WTC11 (cell line): ENCODE results near the gene CACNA2D3.

Source experiments
- ATF3 ChIP-seq: sonication (generic); formaldehyde crosslinking; conservative IDR thresholded peaks from 2 replicates; pipeline ENCODE4 v1.8.1; 2022; ENCODE audit warnings: mild to moderate bottlenecking, missing genetic modification reagents
- CTCF ChIP-seq: fragments of 200-600 bp; IDR thresholded peaks from 2 replicates; pipeline ENCODE4 v1.8.0; 2022; ENCODE audit warnings: antibody characterized with exemption
- ETV6 ChIP-seq: sonication (generic); formaldehyde crosslinking; IDR thresholded peaks from 2 replicates; pipeline ENCODE4 v1.8.1; 2022; ENCODE audit warnings: mild to moderate bottlenecking, missing genetic modification reagents
- JUN ChIP-seq: sonication (generic); formaldehyde crosslinking; IDR thresholded peaks from 2 replicates; pipeline ENCODE4 v1.8.0; 2023; ENCODE audit warnings: mild to moderate bottlenecking, missing genetic modification reagents
- ZNF416 ChIP-seq: fragments of 250-450 bp; sonication (Bioruptor Pico); IDR thresholded peaks from 2 replicates; pipeline ENCODE4 v1.9.0; 2021; ENCODE audit warnings: mild to moderate bottlenecking, inconsistent platforms
- TF ChIP-seq, protein P1 (sequence below): sonication (generic); formaldehyde crosslinking; IDR thresholded peaks from 2 replicates; pipeline ENCODE4 v1.8.0; 2022; ENCODE audit warnings: missing genetic modification reagents
- TF ChIP-seq, protein P2 (sequence below): sonication (generic); formaldehyde crosslinking; IDR thresholded peaks from 2 replicates; pipeline ENCODE4 v1.8.0; 2023; ENCODE audit warnings: mild to moderate bottlenecking, missing genetic modification reagents
- TF ChIP-seq, protein P3 (sequence below): sonication (generic); formaldehyde crosslinking; IDR thresholded peaks from 2 replicates; pipeline ENCODE4 v1.8.1; 2023; ENCODE audit warnings: mild to moderate bottlenecking, missing genetic modification reagents

DNA sequence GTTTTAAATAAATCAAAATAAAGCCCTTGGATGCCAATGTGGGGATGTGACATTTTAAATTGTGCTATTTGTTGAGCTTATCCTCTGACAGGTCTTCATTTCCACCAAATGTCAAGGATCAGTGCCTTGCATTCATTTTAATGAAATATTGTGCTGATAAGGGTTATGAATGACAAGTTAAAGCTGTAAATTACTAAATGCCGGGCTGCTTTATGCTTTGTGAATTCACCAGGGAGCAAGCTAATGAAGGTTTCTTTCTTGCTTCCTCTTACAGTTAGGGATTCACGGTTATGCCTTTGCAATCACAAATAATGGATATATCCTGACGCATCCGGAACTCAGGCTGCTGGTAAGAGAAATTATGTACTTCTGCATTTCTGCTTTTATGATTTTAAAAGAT lies 723.8 kb downstream of the CACNA2D3 start:
- TF ChIP-seq CTCF (no peak), ZNF416 (no peak), ETV6 (CRISPR knock-in tag) (no peak), ATF3 (CRISPR knock-in tag) (no peak), JUN (CRISPR knock-in tag) (no peak)
- TF ChIP-seq, protein P1, sequence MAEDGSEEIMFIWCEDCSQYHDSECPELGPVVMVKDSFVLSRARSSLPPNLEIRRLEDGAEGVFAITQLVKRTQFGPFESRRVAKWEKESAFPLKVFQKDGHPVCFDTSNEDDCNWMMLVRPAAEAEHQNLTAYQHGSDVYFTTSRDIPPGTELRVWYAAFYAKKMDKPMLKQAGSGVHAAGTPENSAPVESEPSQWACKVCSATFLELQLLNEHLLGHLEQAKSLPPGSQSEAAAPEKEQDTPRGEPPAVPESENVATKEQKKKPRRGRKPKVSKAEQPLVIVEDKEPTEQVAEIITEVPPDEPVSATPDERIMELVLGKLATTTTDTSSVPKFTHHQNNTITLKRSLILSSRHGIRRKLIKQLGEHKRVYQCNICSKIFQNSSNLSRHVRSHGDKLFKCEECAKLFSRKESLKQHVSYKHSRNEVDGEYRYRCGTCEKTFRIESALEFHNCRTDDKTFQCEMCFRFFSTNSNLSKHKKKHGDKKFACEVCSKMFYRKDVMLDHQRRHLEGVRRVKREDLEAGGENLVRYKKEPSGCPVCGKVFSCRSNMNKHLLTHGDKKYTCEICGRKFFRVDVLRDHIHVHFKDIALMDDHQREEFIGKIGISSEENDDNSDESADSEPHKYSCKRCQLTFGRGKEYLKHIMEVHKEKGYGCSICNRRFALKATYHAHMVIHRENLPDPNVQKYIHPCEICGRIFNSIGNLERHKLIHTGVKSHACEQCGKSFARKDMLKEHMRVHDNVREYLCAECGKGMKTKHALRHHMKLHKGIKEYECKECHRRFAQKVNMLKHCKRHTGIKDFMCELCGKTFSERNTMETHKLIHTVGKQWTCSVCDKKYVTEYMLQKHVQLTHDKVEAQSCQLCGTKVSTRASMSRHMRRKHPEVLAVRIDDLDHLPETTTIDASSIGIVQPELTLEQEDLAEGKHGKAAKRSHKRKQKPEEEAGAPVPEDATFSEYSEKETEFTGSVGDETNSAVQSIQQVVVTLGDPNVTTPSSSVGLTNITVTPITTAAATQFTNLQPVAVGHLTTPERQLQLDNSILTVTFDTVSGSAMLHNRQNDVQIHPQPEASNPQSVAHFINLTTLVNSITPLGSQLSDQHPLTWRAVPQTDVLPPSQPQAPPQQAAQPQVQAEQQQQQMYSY (CRISPR knock-in tag), result no peak
- TF ChIP-seq, protein P2, sequence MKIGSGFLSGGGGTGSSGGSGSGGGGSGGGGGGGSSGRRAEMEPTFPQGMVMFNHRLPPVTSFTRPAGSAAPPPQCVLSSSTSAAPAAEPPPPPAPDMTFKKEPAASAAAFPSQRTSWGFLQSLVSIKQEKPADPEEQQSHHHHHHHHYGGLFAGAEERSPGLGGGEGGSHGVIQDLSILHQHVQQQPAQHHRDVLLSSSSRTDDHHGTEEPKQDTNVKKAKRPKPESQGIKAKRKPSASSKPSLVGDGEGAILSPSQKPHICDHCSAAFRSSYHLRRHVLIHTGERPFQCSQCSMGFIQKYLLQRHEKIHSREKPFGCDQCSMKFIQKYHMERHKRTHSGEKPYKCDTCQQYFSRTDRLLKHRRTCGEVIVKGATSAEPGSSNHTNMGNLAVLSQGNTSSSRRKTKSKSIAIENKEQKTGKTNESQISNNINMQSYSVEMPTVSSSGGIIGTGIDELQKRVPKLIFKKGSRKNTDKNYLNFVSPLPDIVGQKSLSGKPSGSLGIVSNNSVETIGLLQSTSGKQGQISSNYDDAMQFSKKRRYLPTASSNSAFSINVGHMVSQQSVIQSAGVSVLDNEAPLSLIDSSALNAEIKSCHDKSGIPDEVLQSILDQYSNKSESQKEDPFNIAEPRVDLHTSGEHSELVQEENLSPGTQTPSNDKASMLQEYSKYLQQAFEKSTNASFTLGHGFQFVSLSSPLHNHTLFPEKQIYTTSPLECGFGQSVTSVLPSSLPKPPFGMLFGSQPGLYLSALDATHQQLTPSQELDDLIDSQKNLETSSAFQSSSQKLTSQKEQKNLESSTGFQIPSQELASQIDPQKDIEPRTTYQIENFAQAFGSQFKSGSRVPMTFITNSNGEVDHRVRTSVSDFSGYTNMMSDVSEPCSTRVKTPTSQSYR (CRISPR knock-in tag), result no peak
- TF ChIP-seq, protein P3, sequence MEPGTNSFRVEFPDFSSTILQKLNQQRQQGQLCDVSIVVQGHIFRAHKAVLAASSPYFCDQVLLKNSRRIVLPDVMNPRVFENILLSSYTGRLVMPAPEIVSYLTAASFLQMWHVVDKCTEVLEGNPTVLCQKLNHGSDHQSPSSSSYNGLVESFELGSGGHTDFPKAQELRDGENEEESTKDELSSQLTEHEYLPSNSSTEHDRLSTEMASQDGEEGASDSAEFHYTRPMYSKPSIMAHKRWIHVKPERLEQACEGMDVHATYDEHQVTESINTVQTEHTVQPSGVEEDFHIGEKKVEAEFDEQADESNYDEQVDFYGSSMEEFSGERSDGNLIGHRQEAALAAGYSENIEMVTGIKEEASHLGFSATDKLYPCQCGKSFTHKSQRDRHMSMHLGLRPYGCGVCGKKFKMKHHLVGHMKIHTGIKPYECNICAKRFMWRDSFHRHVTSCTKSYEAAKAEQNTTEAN (CRISPR knock-in tag), result no peak
